Liver (tissue), 9 donors: ENCODE measurements around the gene OR7G1. TPM values are rescaled to one million over a fixed set of nuclear protein-coding genes. Genes with fewer than 3 reads are reported as not detected.

Experiments used
- DNase-seq: peaks from one replicate; pipeline ENCODE4 v3.0.0-alpha.2; 2017; ENCODE audit warnings: low spot score
- H3K27ac ChIP-seq, 2 donors: one replicate each; pipeline ENCODE4 v1.7.0; 2013; ENCODE audit warnings: inconsistent platforms in 2 of 2, low read length in 2 of 2, control low read depth in 1 of 2, low read depth in 1 of 2, mild to moderate bottlenecking in 1 of 2
- H3K27me3 ChIP-seq, 4 donors: one replicate each; pipeline versions ENCODE4 v1.6.1 to v1.7.0; 2013; ENCODE audit warnings: low read length in 3 of 4, inconsistent platforms in 1 of 4, mild to moderate bottlenecking in 1 of 4, moderate library complexity in 1 of 4; ENCODE audit not compliant: control insufficient read depth in 4 of 4, insufficient read depth in 4 of 4
- H3K36me3 ChIP-seq, 4 donors: one replicate each; pipeline versions ENCODE4 v1.6.1 to v1.7.0; 2013; ENCODE audit warnings: low read length in 3 of 4, mild to moderate bottlenecking in 3 of 4, low read depth in 1 of 4, moderate library complexity in 1 of 4; ENCODE audit not compliant: control insufficient read depth in 4 of 4, insufficient read depth in 3 of 4
- H3K4me1 ChIP-seq, 4 donors: one replicate each; pipeline versions ENCODE4 v1.6.1 to v1.7.0; 2013; ENCODE audit warnings: low read length in 3 of 4, mild to moderate bottlenecking in 3 of 4, moderate library complexity in 1 of 4; ENCODE audit not compliant: control insufficient read depth in 4 of 4, insufficient read depth in 4 of 4
- H3K4me3 ChIP-seq, 3 donors: one replicate each; pipeline versions ENCODE4 v1.6.1 to v1.7.0; 2013; ENCODE audit warnings: low read length in 3 of 3, control low read depth in 1 of 3, low read depth in 1 of 3, mild to moderate bottlenecking in 1 of 3
- H3K9ac ChIP-seq, 2 donors: one replicate each; pipeline ENCODE4 v1.7.0; 2013; ENCODE audit warnings: low read length in 2 of 2, mild to moderate bottlenecking in 2 of 2, moderate library complexity in 2 of 2, control low read depth in 1 of 2, low read depth in 1 of 2
- H3K9me3 ChIP-seq, 4 donors: one replicate each; pipeline versions ENCODE4 v1.6.1 to v1.7.0; 2013; ENCODE audit warnings: low read length in 3 of 4; ENCODE audit not compliant: control insufficient read depth in 4 of 4
- EGR1 ChIP-seq, 2 donors: IDR thresholded peaks; 2 replicates each; pipeline ENCODE4 v1.6.1; 2016 to 2018; ENCODE audit warnings: antibody characterized with exemption in 2 of 2, low read depth in 2 of 2
- FOXA1 ChIP-seq: IDR thresholded peaks from 2 replicates; pipeline ENCODE4 v1.6.1; 2016; ENCODE audit warnings: antibody characterized with exemption
- FOXA2 ChIP-seq: IDR thresholded peaks from 2 replicates; pipeline ENCODE4 v1.6.1; 2016; ENCODE audit warnings: antibody characterized with exemption
- GABPA ChIP-seq, 2 donors: IDR thresholded peaks in 1 of 2; conservative IDR thresholded peaks in 1 of 2; 2 replicates each; pipeline ENCODE4 v1.6.1; 2016; ENCODE audit warnings: antibody characterized with exemption in 2 of 2, mild to moderate bottlenecking in 1 of 2, moderate library complexity in 1 of 2
- HNF4A ChIP-seq, 2 donors: conservative IDR thresholded peaks; 2 replicates each; pipeline ENCODE4 v1.6.1; 2016; ENCODE audit warnings: antibody characterized with exemption in 2 of 2, mild to moderate bottlenecking in 2 of 2
- HNF4G ChIP-seq: IDR thresholded peaks from 2 replicates; pipeline ENCODE4 v1.6.1; 2016; ENCODE audit warnings: antibody characterized with exemption
- JUND ChIP-seq, 2 donors: IDR thresholded peaks; 2 replicates each; pipeline ENCODE4 v1.6.1; 2016; ENCODE audit warnings: antibody characterized with exemption in 2 of 2
- NR2F2 ChIP-seq: IDR thresholded peaks from 2 replicates; pipeline ENCODE4 v1.6.1; 2016; ENCODE audit warnings: antibody characterized with exemption
- RAD21 ChIP-seq, 2 donors: IDR thresholded peaks; 2 replicates each; pipeline ENCODE4 v1.6.1; 2016; ENCODE audit warnings: antibody characterized with exemption in 2 of 2, mild to moderate bottlenecking in 2 of 2
- RXRA ChIP-seq, 2 donors: IDR thresholded peaks; 2 replicates each; pipeline ENCODE4 v1.6.1; 2017 to 2018; ENCODE audit warnings: antibody characterized with exemption in 2 of 2, mild to moderate bottlenecking in 1 of 2
- SP1 ChIP-seq: IDR thresholded peaks from 2 replicates; pipeline ENCODE4 v1.6.1; 2018; ENCODE audit warnings: antibody characterized with exemption, mild to moderate bottlenecking
- TAF1 ChIP-seq: conservative IDR thresholded peaks from 2 replicates; pipeline ENCODE4 v1.6.1; 2016; ENCODE audit warnings: antibody characterized with exemption, mild to moderate bottlenecking
- YY1 ChIP-seq: IDR thresholded peaks from 2 replicates; pipeline ENCODE4 v1.6.1; 2016; ENCODE audit warnings: antibody characterized with exemption, mild to moderate bottlenecking
- WGBS: extraction: QIAGEN DNeasy Blood & Tissue Kit; methylation state at CpG from one replicate; pipeline ENCODE4 v1.1.7; 2013; 5-methylcytosine and 5-hydroxymethylcytosine counted together
- polyA plus RNA-seq, 2 donors: library from polyadenylated mRNA; stranded (reverse) in 1 of 2; unstranded in 1 of 2; fragments of 200-250 nt in 1 of 2; fragments of >200 nt in 1 of 2; fragmentation: Nextera tagmentation in 1 of 2; extraction: Ambion mirVana in 1 of 2; gene quantifications; one replicate each; pipeline versions ENCODE4 v1.2.1 to v1.2.3, GENCODE V29; 2013 to 2015
- total RNA-seq, 2 donors: library from RNA; depleted of rRNA; stranded (reverse); fragments of >200 nt; gene quantifications; one replicate each; pipeline ENCODE4 v1.2.3, GENCODE V29; 2014
- TF ChIP-seq, protein P1 (sequence below): IDR thresholded peaks from 2 replicates; pipeline ENCODE4 v1.6.1; 2016; ENCODE audit warnings: antibody characterized with exemption
- TF ChIP-seq, protein P2 (sequence below): IDR thresholded peaks from 2 replicates; pipeline ENCODE4 v1.6.1; 2016; ENCODE audit warnings: antibody characterized with exemption
- TF ChIP-seq, protein P3 (sequence below): IDR thresholded peaks from 2 replicates; pipeline ENCODE4 v1.6.1; 2016; ENCODE audit warnings: antibody characterized with exemption
- TF ChIP-seq, protein P4 (sequence below): fragments of 150-350 bp; IDR thresholded peaks from 2 replicates; pipeline ENCODE4 v1.5.1; 2017; ENCODE audit warnings: improper control_type of control experiment, low read depth, low read length; ENCODE audit not compliant: missing input control
- TF ChIP-seq, protein P5 (sequence below): IDR thresholded peaks from 2 replicates; pipeline ENCODE4 v1.6.1; 2016; ENCODE audit warnings: antibody characterized with exemption, mild to moderate bottlenecking
- donor health status: healthy.
- donor health status: healthy.
- donor health status: healthy.
- donor health status: healthy.
- donor health status: healthy.

The OR7G1 gene
- total and polyA plus RNA-seq, 4 donors = not detected

DNA sequence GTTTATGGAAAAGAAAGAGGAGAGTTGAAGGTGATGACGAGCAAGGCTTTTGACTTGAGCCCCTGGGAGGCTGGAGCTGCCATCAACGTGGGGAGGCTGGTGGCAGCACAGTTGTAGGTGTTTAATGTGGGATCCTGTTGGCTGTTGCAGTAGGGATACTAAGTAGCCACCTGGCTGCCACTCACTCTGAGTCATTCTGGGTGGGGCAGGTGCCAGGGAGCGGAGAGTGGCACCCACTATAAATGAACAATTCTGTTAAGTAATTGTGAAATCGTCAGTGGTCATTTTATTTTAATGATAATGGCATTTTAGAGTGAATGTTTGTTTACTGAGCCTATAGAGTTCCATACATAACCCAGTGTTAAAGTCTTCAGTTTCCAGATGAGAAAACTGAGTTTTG lies 34.4 kb upstream of the OR7G1 start:
- TF ChIP-seq RXRA (IDR thresholded peaks at IDR 0.05) (no peak), GABPA (IDR thresholded peaks at IDR 0.05 in 1 of 2, conservative IDR thresholded peaks at IDR 0.05 in 1 of 2) (no peak), FOXA2 (no peak), EGR1 (IDR thresholded peaks at IDR 0.05; ENCODE audit: low read depth in 2 of 2) (no peak), FOXA1 (no peak), YY1 (no peak), HNF4G (no peak), NR2F2 (no peak), SP1 (no peak), RAD21 (IDR thresholded peaks at IDR 0.05) (no peak), TAF1 (no peak)
- TF ChIP-seq, protein P1, sequence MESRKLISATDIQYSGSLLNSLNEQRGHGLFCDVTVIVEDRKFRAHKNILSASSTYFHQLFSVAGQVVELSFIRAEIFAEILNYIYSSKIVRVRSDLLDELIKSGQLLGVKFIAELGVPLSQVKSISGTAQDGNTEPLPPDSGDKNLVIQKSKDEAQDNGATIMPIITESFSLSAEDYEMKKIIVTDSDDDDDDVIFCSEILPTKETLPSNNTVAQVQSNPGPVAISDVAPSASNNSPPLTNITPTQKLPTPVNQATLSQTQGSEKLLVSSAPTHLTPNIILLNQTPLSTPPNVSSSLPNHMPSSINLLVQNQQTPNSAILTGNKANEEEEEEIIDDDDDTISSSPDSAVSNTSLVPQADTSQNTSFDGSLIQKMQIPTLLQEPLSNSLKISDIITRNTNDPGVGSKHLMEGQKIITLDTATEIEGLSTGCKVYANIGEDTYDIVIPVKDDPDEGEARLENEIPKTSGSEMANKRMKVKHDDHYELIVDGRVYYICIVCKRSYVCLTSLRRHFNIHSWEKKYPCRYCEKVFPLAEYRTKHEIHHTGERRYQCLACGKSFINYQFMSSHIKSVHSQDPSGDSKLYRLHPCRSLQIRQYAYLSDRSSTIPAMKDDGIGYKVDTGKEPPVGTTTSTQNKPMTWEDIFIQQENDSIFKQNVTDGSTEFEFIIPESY = no peak
- TF ChIP-seq, protein P2, sequence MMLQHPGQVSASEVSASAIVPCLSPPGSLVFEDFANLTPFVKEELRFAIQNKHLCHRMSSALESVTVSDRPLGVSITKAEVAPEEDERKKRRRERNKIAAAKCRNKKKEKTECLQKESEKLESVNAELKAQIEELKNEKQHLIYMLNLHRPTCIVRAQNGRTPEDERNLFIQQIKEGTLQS = no peak
- TF ChIP-seq, protein P3, sequence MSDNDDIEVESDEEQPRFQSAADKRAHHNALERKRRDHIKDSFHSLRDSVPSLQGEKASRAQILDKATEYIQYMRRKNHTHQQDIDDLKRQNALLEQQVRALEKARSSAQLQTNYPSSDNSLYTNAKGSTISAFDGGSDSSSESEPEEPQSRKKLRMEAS = no peak
- TF ChIP-seq, protein P4, sequence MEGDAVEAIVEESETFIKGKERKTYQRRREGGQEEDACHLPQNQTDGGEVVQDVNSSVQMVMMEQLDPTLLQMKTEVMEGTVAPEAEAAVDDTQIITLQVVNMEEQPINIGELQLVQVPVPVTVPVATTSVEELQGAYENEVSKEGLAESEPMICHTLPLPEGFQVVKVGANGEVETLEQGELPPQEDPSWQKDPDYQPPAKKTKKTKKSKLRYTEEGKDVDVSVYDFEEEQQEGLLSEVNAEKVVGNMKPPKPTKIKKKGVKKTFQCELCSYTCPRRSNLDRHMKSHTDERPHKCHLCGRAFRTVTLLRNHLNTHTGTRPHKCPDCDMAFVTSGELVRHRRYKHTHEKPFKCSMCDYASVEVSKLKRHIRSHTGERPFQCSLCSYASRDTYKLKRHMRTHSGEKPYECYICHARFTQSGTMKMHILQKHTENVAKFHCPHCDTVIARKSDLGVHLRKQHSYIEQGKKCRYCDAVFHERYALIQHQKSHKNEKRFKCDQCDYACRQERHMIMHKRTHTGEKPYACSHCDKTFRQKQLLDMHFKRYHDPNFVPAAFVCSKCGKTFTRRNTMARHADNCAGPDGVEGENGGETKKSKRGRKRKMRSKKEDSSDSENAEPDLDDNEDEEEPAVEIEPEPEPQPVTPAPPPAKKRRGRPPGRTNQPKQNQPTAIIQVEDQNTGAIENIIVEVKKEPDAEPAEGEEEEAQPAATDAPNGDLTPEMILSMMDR = no peak
- TF ChIP-seq, protein P5, sequence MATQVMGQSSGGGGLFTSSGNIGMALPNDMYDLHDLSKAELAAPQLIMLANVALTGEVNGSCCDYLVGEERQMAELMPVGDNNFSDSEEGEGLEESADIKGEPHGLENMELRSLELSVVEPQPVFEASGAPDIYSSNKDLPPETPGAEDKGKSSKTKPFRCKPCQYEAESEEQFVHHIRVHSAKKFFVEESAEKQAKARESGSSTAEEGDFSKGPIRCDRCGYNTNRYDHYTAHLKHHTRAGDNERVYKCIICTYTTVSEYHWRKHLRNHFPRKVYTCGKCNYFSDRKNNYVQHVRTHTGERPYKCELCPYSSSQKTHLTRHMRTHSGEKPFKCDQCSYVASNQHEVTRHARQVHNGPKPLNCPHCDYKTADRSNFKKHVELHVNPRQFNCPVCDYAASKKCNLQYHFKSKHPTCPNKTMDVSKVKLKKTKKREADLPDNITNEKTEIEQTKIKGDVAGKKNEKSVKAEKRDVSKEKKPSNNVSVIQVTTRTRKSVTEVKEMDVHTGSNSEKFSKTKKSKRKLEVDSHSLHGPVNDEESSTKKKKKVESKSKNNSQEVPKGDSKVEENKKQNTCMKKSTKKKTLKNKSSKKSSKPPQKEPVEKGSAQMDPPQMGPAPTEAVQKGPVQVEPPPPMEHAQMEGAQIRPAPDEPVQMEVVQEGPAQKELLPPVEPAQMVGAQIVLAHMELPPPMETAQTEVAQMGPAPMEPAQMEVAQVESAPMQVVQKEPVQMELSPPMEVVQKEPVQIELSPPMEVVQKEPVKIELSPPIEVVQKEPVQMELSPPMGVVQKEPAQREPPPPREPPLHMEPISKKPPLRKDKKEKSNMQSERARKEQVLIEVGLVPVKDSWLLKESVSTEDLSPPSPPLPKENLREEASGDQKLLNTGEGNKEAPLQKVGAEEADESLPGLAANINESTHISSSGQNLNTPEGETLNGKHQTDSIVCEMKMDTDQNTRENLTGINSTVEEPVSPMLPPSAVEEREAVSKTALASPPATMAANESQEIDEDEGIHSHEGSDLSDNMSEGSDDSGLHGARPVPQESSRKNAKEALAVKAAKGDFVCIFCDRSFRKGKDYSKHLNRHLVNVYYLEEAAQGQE = no peak
- Histone ChIP-seq H3K9me3 (peaks cover 6 to 16% (median 8%) of the 10 kb centered on the region in 4 donors), H3K4me3 (no peak overlapping the region), H3K27me3 (no peaks in the 10 kb centered on the region), H3K4me1 (no peaks in the 10 kb centered on the region), H3K9ac (no peak overlapping the region), H3K27ac (no peak overlapping the region), H3K36me3 (peaks cover 0 to 14% (median 6%) of the 10 kb centered on the region in 4 donors)
- WGBS = 97% methylated on average over 4 of the region's 4 CpGs
- no peak for DNase-seq

DNA sequence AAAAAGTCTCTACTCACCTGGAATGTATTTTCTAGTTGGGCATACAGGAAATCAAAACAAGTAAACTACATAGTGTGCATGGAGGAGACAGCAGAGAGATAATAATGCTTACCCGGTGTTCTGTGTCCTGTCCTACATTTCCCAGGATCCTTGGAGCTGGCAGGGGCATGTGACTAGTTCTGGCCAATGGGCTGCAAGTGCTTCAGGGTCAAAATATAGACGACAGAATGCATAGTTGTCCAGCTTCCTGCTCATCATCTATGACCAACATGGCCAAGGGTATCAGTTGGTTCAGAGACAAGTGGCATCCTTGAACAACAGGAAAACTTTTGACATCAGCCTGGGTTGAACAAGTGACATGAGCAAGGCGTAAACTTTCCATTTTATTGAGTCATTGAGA lies 33.1 kb upstream of the OR7G1 start:
- H3K9me3 ChIP-seq = peaks cover 1 to 25% (median 8%) of the 10 kb centered on the region in 4 donors
- 97% methylated on average over 3 of the region's 3 CpGs for WGBS
- TF ChIP-seq, protein P2 = no peak
- TF ChIP-seq HNF4G (no peak), EGR1 (IDR thresholded peaks at IDR 0.05; ENCODE audit: low read depth in 2 of 2) (no peak), TAF1 (no peak), RXRA (IDR thresholded peaks at IDR 0.05) (no peak), RAD21 (IDR thresholded peaks at IDR 0.05) (no peak), YY1 (no peak), HNF4A (conservative IDR thresholded peaks at IDR 0.05) (no peak), SP1 (no peak), FOXA1 (no peak), GABPA (IDR thresholded peaks at IDR 0.05 in 1 of 2, conservative IDR thresholded peaks at IDR 0.05 in 1 of 2) (no peak), JUND (IDR thresholded peaks at IDR 0.05) (no peak), FOXA2 (no peak)
- TF ChIP-seq, protein P1 = no peak
- TF ChIP-seq, protein P4 = no peak

More for the DNA sequence above, 33.1 kb upstream of the OR7G1 start:
- no peaks in the 10 kb centered on the region for H3K4me1 ChIP-seq
- H3K27ac ChIP-seq = no peak overlapping the region
- H3K36me3 ChIP-seq = peaks cover 0 to 11% (median 6%) of the 10 kb centered on the region in 4 donors
- no peak overlapping the region for H3K9ac ChIP-seq
- H3K27me3 ChIP-seq = no peaks in the 10 kb centered on the region
- H3K4me3 ChIP-seq = no peak overlapping the region
- no peak for DNase-seq
